ENCODE results near the gene RBM15B.

DNA sequence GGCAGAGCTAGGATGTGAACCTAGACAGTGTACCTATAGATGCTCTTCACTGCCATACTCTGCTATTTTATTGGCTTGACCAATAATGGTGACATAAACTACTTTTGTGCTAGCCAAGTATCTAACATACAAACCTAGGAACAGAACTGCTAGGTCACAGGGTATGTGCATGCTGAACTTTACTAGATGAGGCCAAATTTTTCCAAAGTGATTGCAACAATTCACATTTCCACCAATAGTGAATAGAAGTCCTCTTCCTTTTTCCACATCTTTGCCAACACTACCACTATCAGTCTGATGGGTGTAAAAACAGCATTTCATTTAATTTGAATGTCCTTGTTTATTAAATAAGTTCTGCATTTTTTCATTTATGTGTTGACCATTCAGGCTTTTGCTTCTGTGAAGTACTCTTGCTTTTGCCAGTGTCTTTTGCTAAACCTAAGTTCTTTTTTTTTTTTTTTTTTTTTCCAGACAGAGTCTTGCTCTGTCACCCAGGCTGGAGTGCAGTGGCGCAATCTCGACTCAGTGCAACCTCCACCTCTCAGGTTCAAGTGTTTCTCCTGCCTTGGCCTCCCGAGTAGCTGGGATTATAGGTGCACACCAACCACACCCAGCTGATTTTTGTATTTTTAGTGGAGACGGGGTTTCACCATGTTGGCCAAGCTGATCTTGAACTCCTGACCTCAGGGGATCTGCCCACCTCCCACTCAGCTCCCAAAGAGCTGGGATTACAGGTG is 54.6 kb downstream of the RBM15B start:
- TF ChIP-seq POLR2AphosphoS5 (IDR thresholded peaks at IDR 0.05; ENCODE audit: low read depth, low read length), result no peak
- no peak for TF ChIP-seq TAF1 (IDR thresholded peaks at IDR 0.05; ENCODE audit: borderline replicate concordance, insufficient read depth, low read length)
- no peak for TF ChIP-seq SIN3A (IDR thresholded peaks at IDR 0.05; ENCODE audit: borderline replicate concordance, insufficient read depth, low read length)
- TF ChIP-seq, protein P1, sequence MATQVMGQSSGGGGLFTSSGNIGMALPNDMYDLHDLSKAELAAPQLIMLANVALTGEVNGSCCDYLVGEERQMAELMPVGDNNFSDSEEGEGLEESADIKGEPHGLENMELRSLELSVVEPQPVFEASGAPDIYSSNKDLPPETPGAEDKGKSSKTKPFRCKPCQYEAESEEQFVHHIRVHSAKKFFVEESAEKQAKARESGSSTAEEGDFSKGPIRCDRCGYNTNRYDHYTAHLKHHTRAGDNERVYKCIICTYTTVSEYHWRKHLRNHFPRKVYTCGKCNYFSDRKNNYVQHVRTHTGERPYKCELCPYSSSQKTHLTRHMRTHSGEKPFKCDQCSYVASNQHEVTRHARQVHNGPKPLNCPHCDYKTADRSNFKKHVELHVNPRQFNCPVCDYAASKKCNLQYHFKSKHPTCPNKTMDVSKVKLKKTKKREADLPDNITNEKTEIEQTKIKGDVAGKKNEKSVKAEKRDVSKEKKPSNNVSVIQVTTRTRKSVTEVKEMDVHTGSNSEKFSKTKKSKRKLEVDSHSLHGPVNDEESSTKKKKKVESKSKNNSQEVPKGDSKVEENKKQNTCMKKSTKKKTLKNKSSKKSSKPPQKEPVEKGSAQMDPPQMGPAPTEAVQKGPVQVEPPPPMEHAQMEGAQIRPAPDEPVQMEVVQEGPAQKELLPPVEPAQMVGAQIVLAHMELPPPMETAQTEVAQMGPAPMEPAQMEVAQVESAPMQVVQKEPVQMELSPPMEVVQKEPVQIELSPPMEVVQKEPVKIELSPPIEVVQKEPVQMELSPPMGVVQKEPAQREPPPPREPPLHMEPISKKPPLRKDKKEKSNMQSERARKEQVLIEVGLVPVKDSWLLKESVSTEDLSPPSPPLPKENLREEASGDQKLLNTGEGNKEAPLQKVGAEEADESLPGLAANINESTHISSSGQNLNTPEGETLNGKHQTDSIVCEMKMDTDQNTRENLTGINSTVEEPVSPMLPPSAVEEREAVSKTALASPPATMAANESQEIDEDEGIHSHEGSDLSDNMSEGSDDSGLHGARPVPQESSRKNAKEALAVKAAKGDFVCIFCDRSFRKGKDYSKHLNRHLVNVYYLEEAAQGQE (IDR thresholded peaks at IDR 0.05; ENCODE audit: insufficient read depth in 1 of 2, low read depth in 2 of 2, low read length in 2 of 2), result no peak
- TF ChIP-seq FOXP2 (optimal IDR thresholded peaks at IDR 0.05; ENCODE audit: borderline replicate concordance, extremely low read depth, extremely low read length, insufficient read depth), result no peak
